Sigmoid colon (tissue), 4 donors: ENCODE measurements around the gene GALNT18.

Experiments
- EP300 ChIP-seq, 4 donors: sonication (generic); formaldehyde crosslinking; IDR thresholded peaks; one replicate each; pipeline ENCODE4 v1.6.1; 2017; ENCODE audit warnings: antibody characterized with exemption in 4 of 4
- POLR2A ChIP-seq, 2 donors: fragments of 450-650 bp; IDR thresholded peaks; one replicate each; pipeline ENCODE4 v1.6.1; 2016; ENCODE audit warnings: antibody characterized with exemption in 2 of 2, mild to moderate bottlenecking in 2 of 2, moderate library complexity in 2 of 2
- POLR2AphosphoS5 ChIP-seq, 4 donors: sonication (generic); formaldehyde crosslinking; IDR thresholded peaks; one replicate each; pipeline ENCODE4 v1.6.1; 2017; ENCODE audit warnings: antibody characterized with exemption in 4 of 4
- TF ChIP-seq, protein P1 (sequence below), 4 experiments: fragments of 450-650 bp in 3 of 4; fragments of 200-600 bp in 1 of 4; IDR thresholded peaks; one replicate each; pipeline ENCODE4 v1.5.1; 2016 to 2019; ENCODE audit warnings: antibody characterized with exemption in 4 of 4, mild to moderate bottlenecking in 3 of 4, moderate library complexity in 2 of 4

DNA sequence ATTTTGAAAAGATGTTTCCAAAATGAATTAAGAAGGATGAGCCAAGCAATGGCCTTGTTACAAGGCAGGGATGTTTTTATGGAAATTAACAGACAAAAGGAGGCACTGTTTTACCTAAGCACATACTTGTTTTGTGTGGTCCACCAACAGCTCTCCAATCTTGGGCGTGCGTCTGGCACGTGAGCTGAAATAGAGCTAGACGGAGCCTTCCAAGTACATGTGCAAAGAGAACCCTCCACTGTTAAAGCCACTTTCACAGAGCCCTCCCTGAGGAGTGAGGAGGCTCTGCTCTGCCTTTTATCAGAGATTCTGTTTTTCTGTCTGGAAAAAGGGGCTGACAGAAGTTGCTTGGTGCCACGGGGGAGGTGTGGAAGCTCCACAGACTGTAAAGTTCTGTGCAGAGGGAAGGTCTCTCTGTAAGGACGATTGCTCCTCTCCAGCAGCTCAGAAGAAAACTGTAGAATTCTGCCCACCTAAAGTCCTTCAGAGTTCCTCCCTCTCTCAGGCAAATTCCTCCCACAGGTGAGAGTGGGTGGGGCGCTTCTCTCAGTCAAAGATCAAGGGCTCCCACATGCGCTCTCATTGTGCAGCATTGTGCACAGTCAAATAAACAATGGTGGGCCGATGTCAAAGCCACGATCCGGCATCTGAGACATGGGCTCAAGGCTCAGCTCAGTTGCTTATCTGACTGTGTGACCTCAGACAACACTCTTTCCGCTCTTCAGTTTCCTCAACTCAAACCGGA is 176.2 kb downstream of the GALNT18 start:
- TF ChIP-seq, protein P1, sequence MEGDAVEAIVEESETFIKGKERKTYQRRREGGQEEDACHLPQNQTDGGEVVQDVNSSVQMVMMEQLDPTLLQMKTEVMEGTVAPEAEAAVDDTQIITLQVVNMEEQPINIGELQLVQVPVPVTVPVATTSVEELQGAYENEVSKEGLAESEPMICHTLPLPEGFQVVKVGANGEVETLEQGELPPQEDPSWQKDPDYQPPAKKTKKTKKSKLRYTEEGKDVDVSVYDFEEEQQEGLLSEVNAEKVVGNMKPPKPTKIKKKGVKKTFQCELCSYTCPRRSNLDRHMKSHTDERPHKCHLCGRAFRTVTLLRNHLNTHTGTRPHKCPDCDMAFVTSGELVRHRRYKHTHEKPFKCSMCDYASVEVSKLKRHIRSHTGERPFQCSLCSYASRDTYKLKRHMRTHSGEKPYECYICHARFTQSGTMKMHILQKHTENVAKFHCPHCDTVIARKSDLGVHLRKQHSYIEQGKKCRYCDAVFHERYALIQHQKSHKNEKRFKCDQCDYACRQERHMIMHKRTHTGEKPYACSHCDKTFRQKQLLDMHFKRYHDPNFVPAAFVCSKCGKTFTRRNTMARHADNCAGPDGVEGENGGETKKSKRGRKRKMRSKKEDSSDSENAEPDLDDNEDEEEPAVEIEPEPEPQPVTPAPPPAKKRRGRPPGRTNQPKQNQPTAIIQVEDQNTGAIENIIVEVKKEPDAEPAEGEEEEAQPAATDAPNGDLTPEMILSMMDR (IDR thresholded peaks at IDR 0.05) = no peak
- TF ChIP-seq POLR2AphosphoS5 (IDR thresholded peaks at IDR 0.05) = no peak
- TF ChIP-seq EP300 (IDR thresholded peaks at IDR 0.05) = no peak
- no peak for TF ChIP-seq POLR2A (IDR thresholded peaks at IDR 0.05)
